Spleen (tissue), 11 donors: Measurements from ENCODE around the gene CUL9. TPM values are rescaled to one million over a fixed set of nuclear protein-coding genes. Genes with fewer than 3 reads are reported as not detected.

ENCODE experiments used
- DNase-seq: peaks from one replicate; pipeline ENCODE4 v3.0.0-alpha.2; 2020
- H3K27ac ChIP-seq, 8 donors: fragments of 200-600 bp; sonication (generic) in 7 of 8; 1 replicate in 4 of 8; 2 replicates in 4 of 8; pipeline versions ENCODE4 v1.5.0 to v1.8.0; 2016 to 2021; ENCODE audit warnings: inconsistent platforms in 4 of 8, mild to moderate bottlenecking in 4 of 8, moderate library complexity in 1 of 8
- H3K27me3 ChIP-seq, 7 donors: fragments of 200-600 bp; sonication (generic) in 6 of 7; replicated peaks in 1 of 7; 1 replicate in 4 of 7; 2 replicates in 3 of 7; pipeline versions ENCODE4 v1.5.0 to v1.8.0; 2016 to 2021; ENCODE audit warnings: inconsistent platforms in 3 of 7, mild to moderate bottlenecking in 1 of 7
- H3K36me3 ChIP-seq, 6 donors: fragments of 200-600 bp; sonication (generic) in 5 of 6; 1 replicate in 4 of 6; 2 replicates in 2 of 6; pipeline versions ENCODE4 v1.5.0 to v1.8.0; 2016 to 2021; ENCODE audit warnings: inconsistent platforms in 2 of 6
- H3K4me1 ChIP-seq, 6 donors: fragments of 200-600 bp; sonication (generic) in 5 of 6; 1 replicate in 3 of 6; 2 replicates in 3 of 6; pipeline versions ENCODE4 v1.5.0 to v1.8.0; 2016 to 2021; ENCODE audit warnings: inconsistent platforms in 3 of 6
- H3K4me3 ChIP-seq, 8 donors: fragments of 200-600 bp; sonication (generic) in 7 of 8; 1 replicate in 4 of 8; 2 replicates in 4 of 8; pipeline versions ENCODE4 v1.5.0 to v1.8.0; 2016 to 2021; ENCODE audit warnings: inconsistent platforms in 4 of 8, mild to moderate bottlenecking in 4 of 8, moderate library complexity in 2 of 8
- H3K9me3 ChIP-seq, 8 donors: fragments of 200-600 bp; sonication (generic) in 7 of 8; 1 replicate in 4 of 8; 2 replicates in 4 of 8; pipeline versions ENCODE4 v1.5.0 to v1.8.0; 2016 to 2021; ENCODE audit warnings: inconsistent platforms in 4 of 8
- CTCF ChIP-seq, 11 experiments: fragments of 200-600 bp in 7 of 11; fragments of 450-650 bp in 4 of 11; sonication (generic) in 4 of 11; IDR thresholded peaks in 8 of 11; conservative IDR thresholded peaks in 3 of 11; 1 replicate in 7 of 11; 2 replicates in 4 of 11; pipeline versions ENCODE4 v1.4.0 to v1.8.0; 2016 to 2021; ENCODE audit warnings: antibody characterized with exemption in 11 of 11, inconsistent platforms in 4 of 11, mild to moderate bottlenecking in 1 of 11
- POLR2A ChIP-seq, 3 donors: fragments of 450-650 bp; IDR thresholded peaks; one replicate each; pipeline ENCODE4 v1.5.1; 2017; ENCODE audit warnings: antibody characterized with exemption in 3 of 3, mild to moderate bottlenecking in 1 of 3
- POLR2AphosphoS5 ChIP-seq, 3 donors: sonication (generic); formaldehyde crosslinking; IDR thresholded peaks; one replicate each; pipeline ENCODE4 v1.5.1; 2017; ENCODE audit warnings: antibody characterized with exemption in 3 of 3
- WGBS, 5 donors: extraction: QIAGEN DNeasy Blood & Tissue Kit in 3 of 5; methylation state at CpG; one replicate each; pipeline versions ENCODE4 v1.1.5 to v1.1.7; 2013 to 2018; 5-methylcytosine and 5-hydroxymethylcytosine counted together
- intact Hi-C: fragments of 100-400 bp; cut with DNase I; formaldehyde crosslinking; loops from one replicate; pipeline ENCODE4 v1.15.0; 2023; ENCODE audit warnings: low total_unique reads
- polyA plus RNA-seq, 3 donors: library from polyadenylated mRNA; stranded (reverse); fragments of 200-250 nt; gene quantifications; one replicate each; pipeline ENCODE4 v1.2.1, GENCODE V29; 2013
- total RNA-seq, 7 donors: library from RNA; depleted of rRNA in 3 of 7; stranded (reverse); fragments of >200 nt in 3 of 7; fragmentation: NEBNext Ultra II Directional in 4 of 7; extraction: Animal tissue kit (Norgen Biotek cat#: 25700) in 4 of 7; gene quantifications; one replicate each; pipeline versions ENCODE4 v1.1.0 to v1.2.1, GENCODE V29; 2016 to 2021
- donor health status: healthy with polysubstance abuse.
- donor health status: DM: no; HTN: no; CAD: no; lungs with moderate emphysema.
- donor health status: DM: no; HTN: no; CAD: no.
- donor health status: Bipolar disorder and iron deficiency.
- donor health status: healthy.
- donor health status: DM: no; HTN: no; CAD: no.
- donor health status: DM: yes; HTN: yes; CAD: no.

CUL9 gene
- total and polyA plus RNA-seq, 10 donors = 50.4 to 145 (median 69.1) TPM

GRCh38 chr6:43263314-43264178 lies 81.5 kb downstream of the CUL9 start:
- DNase-seq = peak; percentile 95
- intact Hi-C loops = loop anchor here (5.0 kb wide), 1 partner anchor 244 kb away; no protein-coding TSS in a partner anchor
- Histone ChIP-seq H3K27me3 (peaks cover 0 to 8% (median 0%) of the 10 kb centered on the region in 7 donors), H3K4me1 (peaks cover 0 to 16% (median 0%) of the 10 kb centered on the region in 6 donors), H3K36me3 (no peaks in the 10 kb centered on the region), H3K27ac (no peak overlapping the region), H3K4me3 (no peak overlapping the region), H3K9me3 (no peaks in the 10 kb centered on the region)
- TF ChIP-seq POLR2AphosphoS5 (IDR thresholded peaks at IDR 0.05) (peak; percentile 30 to 45 (median 42)), POLR2A (IDR thresholded peaks at IDR 0.05) (no peak), CTCF (IDR thresholded peaks at IDR 0.05 in 8 of 11, conservative IDR thresholded peaks at IDR 0.05 in 3 of 11) (peak; percentile 64 to 90 (median 80))
- 46 to 58% (median 53%) methylated on average over 10 to 12 of the region's 12 CpGs for WGBS, 5 donors

- H3K9me3 ChIP-seq = no peaks in the 10 kb centered on the region
- intact Hi-C loops = loop anchor here (5.0 kb wide), 1 partner anchor 243 kb away; no protein-coding TSS in a partner anchor
- WGBS, 5 donors = 75 to 89% (median 81%) methylated on average over 5 of the region's 5 CpGs
These were observed 82.7 kb downstream of the CUL9 start for GRCh38 chr6:43264599-43265145.

GRCh38 chr6:43265564-43265963 lies 83.6 kb downstream of the CUL9 start:
- intact Hi-C loops = no loop called here
- Histone ChIP-seq H3K27me3 (peaks cover 0 to 24% (median 11%) of the 10 kb centered on the region in 7 donors), H3K27ac (no peak overlapping the region), H3K4me3 (no peak overlapping the region), H3K4me1 (peaks cover 0 to 36% (median 17%) of the 10 kb centered on the region in 6 donors), H3K36me3 (no peaks in the 10 kb centered on the region), H3K9me3 (no peaks in the 10 kb centered on the region)
- no peak for DNase-seq
- 83 to 95% (median 88%) methylated on average over 6 of the region's 6 CpGs for WGBS, 5 donors
- TF ChIP-seq POLR2A (IDR thresholded peaks at IDR 0.05) = no peak
- TF ChIP-seq POLR2AphosphoS5 (IDR thresholded peaks at IDR 0.05) = no peak
- no peak for TF ChIP-seq CTCF (IDR thresholded peaks at IDR 0.05 in 8 of 11, conservative IDR thresholded peaks at IDR 0.05 in 3 of 11)

More at GRCh38 chr6:43264599-43265145, 82.7 kb downstream of the CUL9 start:
- H3K27me3 ChIP-seq = peaks cover 0 to 19% (median 9%) of the 10 kb centered on the region in 7 donors
- no peak overlapping the region for H3K27ac ChIP-seq
- no peak for DNase-seq
- peaks cover 0 to 27% (median 9%) of the 10 kb centered on the region in 6 donors for H3K4me1 ChIP-seq
- no peaks in the 10 kb centered on the region for H3K36me3 ChIP-seq
- H3K4me3 ChIP-seq = no peak overlapping the region
- no peak for TF ChIP-seq POLR2AphosphoS5 (IDR thresholded peaks at IDR 0.05)
- TF ChIP-seq CTCF (IDR thresholded peaks at IDR 0.05 in 8 of 11, conservative IDR thresholded peaks at IDR 0.05 in 3 of 11) = no peak
- TF ChIP-seq POLR2A (IDR thresholded peaks at IDR 0.05) = no peak
